Right cardiac atrium (tissue), 5 donors: ENCODE results near the gene CTCFL. TPM values are rescaled to one million over a fixed set of nuclear protein-coding genes. Genes with fewer than 3 reads are reported as not detected.

Experiments
- ATAC-seq, 2 donors: fragments of 200-7000 bp; cut with Tn5 transposase; one replicate each; pipeline versions ENCODE4 v1.8.0 to v1.9.1; 2020; ENCODE audit warnings: moderate library complexity in 2 of 2, mild to moderate bottlenecking in 1 of 2
- DNase-seq, 3 donors: peaks; one replicate each; pipeline ENCODE4 v3.0.0-alpha.2; 2020
- H3K27ac ChIP-seq: one replicate; pipeline ENCODE4 v1.5.1; 2013; ENCODE audit warnings: mild to moderate bottlenecking, low read length, control low read depth, moderate library complexity
- H3K27me3 ChIP-seq: one replicate; pipeline ENCODE4 v1.6.1; 2013; ENCODE audit not compliant: control insufficient read depth, insufficient read depth
- H3K4me1 ChIP-seq: one replicate; pipeline ENCODE4 v1.6.1; 2013; ENCODE audit warnings: low read length; ENCODE audit not compliant: control insufficient read depth, insufficient read depth
- H3K4me3 ChIP-seq: one replicate; pipeline ENCODE4 v1.5.1; 2013; ENCODE audit warnings: low read length, control low read depth
- H3K9me3 ChIP-seq: one replicate; pipeline ENCODE4 v1.6.1; 2013; ENCODE audit warnings: low read length; ENCODE audit not compliant: control insufficient read depth
- WGBS: extraction: QIAGEN DNeasy Blood & Tissue Kit; methylation state at CpG from one replicate; pipeline ENCODE4 v1.1.7; 2013; 5-methylcytosine and 5-hydroxymethylcytosine counted together
- intact Hi-C, 4 donors: fragments of 100-400 bp; cut with DNase I; formaldehyde crosslinking; loops; one replicate each; pipeline versions ENCODE4 v1.11.0 to v1.14.0; 2022 to 2023
- polyA plus RNA-seq: library from polyadenylated mRNA; stranded (reverse); fragments of 200-250 nt; gene quantifications from one replicate; pipeline ENCODE4 v1.2.3, GENCODE V29; 2013
- total RNA-seq, 4 donors: library from RNA; stranded (reverse); fragmentation: NEBNext Ultra II Directional; extraction: Animal tissue kit (Norgen Biotek cat#: 25700); gene quantifications; one replicate each; pipeline ENCODE4 v1.2.1, GENCODE V29; 2021
- donor health status: healthy with polysubstance abuse.
- donor health status: DM: no; HTN: yes; CAD: no.
- donor health status: DM: no; HTN: no; CAD: no.
- donor health status: DM: no; HTN: yes; CAD: no; lungs with severe emphysema.
- donor health status: DM: yes; HTN: yes; CAD: no.

The CTCFL gene
- total and polyA plus RNA-seq, 5 donors: not detected

GRCh38 chr20:57448764-57449354 lies 76.1 kb downstream of the CTCFL start:
- intact Hi-C loops: no loop called here
- no peak for ATAC-seq
- H3K4me1 ChIP-seq: no peaks in the 10 kb centered on the region

More at GRCh38 chr20:57448764-57449354, 76.1 kb downstream of the CTCFL start:
- H3K9me3 ChIP-seq: no peaks in the 10 kb centered on the region
- no peak overlapping the region for H3K4me3 ChIP-seq
- 84% methylated on average over 9 of the region's 9 CpGs for WGBS
- peak in 1 of 3 donors; percentile 16 for DNase-seq
- no peak overlapping the region for H3K27ac ChIP-seq
- H3K27me3 ChIP-seq: no peaks in the 10 kb centered on the region

Other genes with a start within 250 kb of the CTCFL start
- not detected for gene SPO11, start 195.3 kb downstream of the CTCFL start, total RNA-seq
- not detected for gene SPO11, start 195.3 kb downstream of the CTCFL start, polyA plus RNA-seq
- gene RAE1, start 173.9 kb downstream of the CTCFL start, total RNA-seq: 10 to 100 TPM; 14.1 to 15.6 (median 14.8) TPM
- gene RAE1, start 173.9 kb downstream of the CTCFL start, polyA plus RNA-seq: 9.4 TPM
- 100 to 1,000 TPM in 1 of 4 donors, 10 to 100 TPM in 3; 82.6 to 143 (median 94.4) TPM for gene RBM38, start 133.7 kb downstream of the CTCFL start, total RNA-seq
- gene RBM38, start 133.7 kb downstream of the CTCFL start, polyA plus RNA-seq: 182 TPM
- gene PCK1, start 36.0 kb upstream of the CTCFL start, total RNA-seq: 1 to 10 TPM in 1 of 4 donors, under 1 TPM in 3; 0.25 to 4.1 (median 0.61) TPM
- gene PCK1, start 36.0 kb upstream of the CTCFL start, polyA plus RNA-seq: 1.0 TPM
- under 1 TPM in 2 of 4 donors, not detected in 2; 0.23 to 0.38 TPM for gene ZBP1, start 95.3 kb upstream of the CTCFL start, total RNA-seq
- 0.16 TPM for gene ZBP1, start 95.3 kb upstream of the CTCFL start, polyA plus RNA-seq
- gene PMEPA1, start 184.9 kb upstream of the CTCFL start, total RNA-seq: 10 to 100 TPM; 31.7 to 82.0 (median 44.3) TPM
- 17.3 TPM for gene PMEPA1, start 184.9 kb upstream of the CTCFL start, polyA plus RNA-seq